Measurements from ENCODE around the gene ZDHHC13.

- TF ChIP-seq POLR2A (IDR thresholded peaks at IDR 0.05) (no peak), CTCF (IDR thresholded peaks at IDR 0.05) (no peak)
These were observed 545 bp upstream of the ZDHHC13 start for GRCh38 chr11:19116276-19116970.

All from thyroid gland (tissue), 4 donors.